22Rv1 (cell line): ENCODE results near the gene QPRT.
"Not testable (repeated sequence)": the region's sequence is repeated elsewhere in the genome, so short reads cannot be mapped to it uniquely, and the experiment has no call there.

Source experiments
- H3K27ac ChIP-seq: fragments of 450-650 bp; 2 replicates; pipeline ENCODE4 v1.5.1; 2017
- ZFX ChIP-seq: fragments of 450-650 bp; IDR thresholded peaks from 2 replicates; pipeline ENCODE4 v1.6.1; 2017; ENCODE audit warnings: antibody characterized with exemption, borderline replicate concordance
- TF ChIP-seq, protein P1 (sequence below): fragments of 450-650 bp; IDR thresholded peaks from 2 replicates; pipeline ENCODE4 v1.5.1; 2017; ENCODE audit warnings: mild to moderate bottlenecking

QPRT gene

DNA sequence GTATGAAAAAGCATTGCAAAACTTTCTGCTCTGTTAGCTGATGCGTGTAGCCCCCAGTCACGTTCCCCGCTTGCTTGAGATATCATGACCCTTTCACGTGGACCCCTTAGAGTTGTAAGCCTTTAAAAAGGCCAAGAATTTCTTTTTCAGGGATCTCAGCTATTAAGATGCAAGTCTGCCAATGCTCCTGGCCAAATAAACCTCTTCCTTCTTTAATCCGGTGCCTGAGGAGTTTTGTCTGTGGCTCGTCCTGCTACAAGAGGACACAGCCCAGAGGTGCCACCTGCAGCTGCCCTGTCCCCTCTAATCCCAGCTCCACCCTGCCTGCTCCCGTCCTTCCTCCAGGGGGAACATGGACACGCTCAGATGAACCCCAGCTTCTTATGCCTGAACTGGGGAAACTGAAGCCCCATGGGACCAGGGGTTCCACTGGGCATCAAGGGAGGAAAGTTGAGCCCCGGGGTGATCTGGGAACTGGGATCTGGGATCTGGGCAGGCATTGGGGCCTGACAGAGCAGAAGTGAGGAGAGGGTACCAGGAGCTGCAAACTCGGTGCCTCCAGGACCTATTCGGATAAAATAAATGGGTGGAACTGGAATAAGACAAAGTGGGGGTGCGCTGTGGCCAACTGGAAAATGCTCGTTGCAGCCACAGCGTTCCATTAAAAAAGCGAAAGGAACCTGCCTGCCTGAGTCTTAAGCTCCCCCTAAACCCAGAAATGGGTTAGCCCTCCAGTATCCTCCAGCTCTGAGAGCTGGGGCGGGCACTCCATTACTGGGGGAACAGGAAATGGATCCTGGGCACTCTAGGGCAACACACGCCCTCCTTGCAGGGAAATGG lies 19.7 kb downstream of the QPRT start:
- H3K27ac ChIP-seq: no peak overlapping the region
- no peak for TF ChIP-seq ZFX
- TF ChIP-seq, protein P1, sequence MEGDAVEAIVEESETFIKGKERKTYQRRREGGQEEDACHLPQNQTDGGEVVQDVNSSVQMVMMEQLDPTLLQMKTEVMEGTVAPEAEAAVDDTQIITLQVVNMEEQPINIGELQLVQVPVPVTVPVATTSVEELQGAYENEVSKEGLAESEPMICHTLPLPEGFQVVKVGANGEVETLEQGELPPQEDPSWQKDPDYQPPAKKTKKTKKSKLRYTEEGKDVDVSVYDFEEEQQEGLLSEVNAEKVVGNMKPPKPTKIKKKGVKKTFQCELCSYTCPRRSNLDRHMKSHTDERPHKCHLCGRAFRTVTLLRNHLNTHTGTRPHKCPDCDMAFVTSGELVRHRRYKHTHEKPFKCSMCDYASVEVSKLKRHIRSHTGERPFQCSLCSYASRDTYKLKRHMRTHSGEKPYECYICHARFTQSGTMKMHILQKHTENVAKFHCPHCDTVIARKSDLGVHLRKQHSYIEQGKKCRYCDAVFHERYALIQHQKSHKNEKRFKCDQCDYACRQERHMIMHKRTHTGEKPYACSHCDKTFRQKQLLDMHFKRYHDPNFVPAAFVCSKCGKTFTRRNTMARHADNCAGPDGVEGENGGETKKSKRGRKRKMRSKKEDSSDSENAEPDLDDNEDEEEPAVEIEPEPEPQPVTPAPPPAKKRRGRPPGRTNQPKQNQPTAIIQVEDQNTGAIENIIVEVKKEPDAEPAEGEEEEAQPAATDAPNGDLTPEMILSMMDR: no peak

DNA sequence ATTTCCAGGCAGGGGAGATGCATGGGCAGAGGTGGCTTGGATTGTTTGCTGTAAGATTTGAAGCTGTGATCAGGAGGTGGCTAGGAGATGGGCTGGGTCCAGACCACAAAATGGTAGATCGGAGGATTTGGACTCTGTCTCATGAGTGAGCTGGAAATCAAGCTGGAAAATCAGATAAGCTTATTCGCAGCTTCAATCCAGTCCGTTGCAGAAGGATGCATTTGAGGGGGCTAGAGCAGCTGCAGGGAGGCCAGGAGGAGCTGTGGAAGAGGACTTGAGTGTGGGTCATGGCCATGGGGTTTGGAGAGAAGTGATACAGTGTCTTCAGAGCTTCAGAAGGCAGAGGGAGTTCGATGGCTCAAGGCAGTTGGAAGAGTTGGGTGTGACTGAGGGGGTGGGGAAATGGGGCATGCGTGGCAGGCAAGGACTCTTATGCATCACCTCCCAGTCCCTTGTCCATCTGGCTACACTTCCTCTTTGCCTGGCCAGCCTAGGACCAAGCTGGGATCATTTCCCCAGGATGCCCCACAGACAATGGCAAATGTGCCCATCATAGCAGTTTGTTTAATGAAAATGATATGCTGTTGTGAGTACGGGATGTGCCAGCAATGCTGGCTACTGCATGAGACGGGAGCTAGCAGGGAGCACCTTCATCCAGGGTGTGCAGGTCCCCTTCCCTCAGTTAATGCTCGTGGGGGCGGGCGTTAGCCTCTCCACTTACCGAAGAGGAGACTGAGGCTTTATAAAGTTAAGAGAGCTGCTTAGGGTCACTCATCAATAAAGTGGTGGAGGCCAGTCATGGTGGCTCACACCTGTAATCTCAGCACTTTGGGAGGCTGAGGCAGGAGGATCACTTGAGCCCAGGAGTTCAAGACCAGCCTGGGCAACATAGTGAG lies 20.6 kb downstream of the QPRT start:
- no peak for TF ChIP-seq ZFX
- TF ChIP-seq, protein P1: no peak
- no peak overlapping the region for H3K27ac ChIP-seq

DNA sequence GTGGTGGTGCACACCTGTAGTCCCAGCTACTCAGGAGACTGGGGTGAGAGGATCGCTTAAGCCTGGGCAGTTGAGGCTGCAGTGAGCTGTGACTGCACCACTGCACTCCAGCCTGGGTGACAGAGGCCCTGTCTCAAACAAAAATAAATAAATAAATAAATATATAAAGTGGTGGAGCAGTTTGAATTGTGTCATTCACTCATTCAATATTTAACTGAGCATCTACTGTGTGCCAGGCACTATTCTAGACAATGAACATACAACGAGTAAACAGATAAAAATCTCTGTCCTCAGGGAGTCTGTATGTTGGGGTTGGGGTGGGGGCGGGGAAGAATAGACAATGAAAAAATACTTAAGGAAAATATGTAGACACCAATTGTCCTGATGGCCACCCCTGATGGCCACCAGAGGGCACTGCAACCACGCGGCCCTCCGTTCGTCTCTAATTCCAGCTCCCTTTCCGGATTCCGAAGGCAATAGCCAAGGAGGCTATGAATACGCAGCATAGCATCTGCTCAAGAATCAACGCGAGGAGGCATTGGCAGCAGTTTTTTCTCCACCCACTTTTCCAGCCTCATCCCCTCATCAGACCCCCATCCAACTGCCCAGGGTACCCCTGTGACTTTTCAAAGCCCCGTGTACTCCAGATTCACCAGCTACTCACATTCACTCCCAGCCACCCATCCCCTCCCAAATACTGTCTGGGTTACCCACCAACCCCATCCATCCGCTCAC lies 21.4 kb downstream of the QPRT start:
- TF ChIP-seq, protein P1: peak; percentile 95
- TF ChIP-seq ZFX: no peak

GRCh38 chr16:29701214-29701555 lies 22.2 kb downstream of the QPRT start:
- no peak for TF ChIP-seq ZFX
- TF ChIP-seq, protein P1: no peak

More for the DNA sequence above, 21.4 kb downstream of the QPRT start:
- H3K27ac ChIP-seq: no peak overlapping the region

GRCh38 chr16:29702269-29702668 lies 23.3 kb downstream of the QPRT start:
- H3K27ac ChIP-seq: no peak overlapping the region
- TF ChIP-seq, protein P1: no peak
- no peak for TF ChIP-seq ZFX

More at GRCh38 chr16:29701214-29701555, 22.2 kb downstream of the QPRT start:
- H3K27ac ChIP-seq: no peak overlapping the region

- TF ChIP-seq, protein P1: no peak
- no peak for TF ChIP-seq ZFX
- no peak overlapping the region for H3K27ac ChIP-seq
Measured at GRCh38 chr16:29705030-29705429, 26.1 kb downstream of the QPRT start.

DNA sequence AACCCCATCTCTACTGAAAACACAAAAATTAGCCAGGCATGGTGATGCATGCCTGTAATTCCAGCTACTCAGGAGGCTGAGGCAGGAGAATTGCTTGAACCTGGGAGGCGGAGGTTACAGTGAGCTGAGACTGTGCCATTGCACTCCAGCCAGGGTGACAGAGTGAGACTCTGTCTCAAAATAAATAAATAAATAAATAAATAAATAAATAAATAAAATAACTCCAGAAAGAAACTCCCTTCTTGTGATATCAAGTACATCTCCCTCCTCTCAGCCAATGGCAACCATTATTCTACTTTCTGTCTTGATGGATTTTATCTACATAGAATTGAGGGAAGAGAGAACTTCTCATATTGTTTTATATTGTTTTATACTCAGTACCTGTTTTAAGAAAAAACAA lies 28.2 kb downstream of the QPRT start:
- H3K27ac ChIP-seq: not testable (repeated sequence)
